Urinary bladder (tissue), 4 donors: ENCODE data around the gene IL1RAP. TPM values are rescaled to one million over a fixed set of nuclear protein-coding genes. Genes with fewer than 3 reads are reported as not detected.

Experiments
- DNase-seq: peaks from one replicate; pipeline ENCODE4 v3.0.0-alpha.2; 2015; ENCODE audit errors: extremely low spot score
- H3K27ac ChIP-seq: one replicate; pipeline ENCODE4 v1.5.1; 2013; ENCODE audit warnings: low read depth, mild to moderate bottlenecking, moderate library complexity
- H3K36me3 ChIP-seq: one replicate; pipeline ENCODE4 v1.6.1; 2013; ENCODE audit warnings: mild to moderate bottlenecking, moderate library complexity; ENCODE audit not compliant: insufficient read depth
- H3K4me1 ChIP-seq: one replicate; pipeline ENCODE4 v1.6.1; 2013; ENCODE audit warnings: mild to moderate bottlenecking, moderate library complexity; ENCODE audit not compliant: insufficient read depth
- H3K4me3 ChIP-seq: one replicate; pipeline ENCODE4 v1.5.1; 2013; ENCODE audit warnings: low read depth, low read length
- WGBS: extraction: QIAGEN DNeasy Blood & Tissue Kit; methylation state at CpG from one replicate; pipeline ENCODE4 v1.1.7; 2013; 5-methylcytosine and 5-hydroxymethylcytosine counted together
- polyA plus RNA-seq: library from polyadenylated mRNA; stranded (reverse); fragments of 200-250 nt; gene quantifications from one replicate; pipeline ENCODE4 v1.2.3, GENCODE V29; 2013
- total RNA-seq: library from RNA; depleted of rRNA; stranded (reverse); fragments of >200 nt; gene quantifications from one replicate; pipeline ENCODE4 v1.2.3, GENCODE V29; 2014
- donor health status: healthy with polysubstance abuse.
- donor health status: healthy.

The IL1RAP gene
- total and polyA plus RNA-seq, 2 donors: 5.6 to 21.7 TPM

DNA sequence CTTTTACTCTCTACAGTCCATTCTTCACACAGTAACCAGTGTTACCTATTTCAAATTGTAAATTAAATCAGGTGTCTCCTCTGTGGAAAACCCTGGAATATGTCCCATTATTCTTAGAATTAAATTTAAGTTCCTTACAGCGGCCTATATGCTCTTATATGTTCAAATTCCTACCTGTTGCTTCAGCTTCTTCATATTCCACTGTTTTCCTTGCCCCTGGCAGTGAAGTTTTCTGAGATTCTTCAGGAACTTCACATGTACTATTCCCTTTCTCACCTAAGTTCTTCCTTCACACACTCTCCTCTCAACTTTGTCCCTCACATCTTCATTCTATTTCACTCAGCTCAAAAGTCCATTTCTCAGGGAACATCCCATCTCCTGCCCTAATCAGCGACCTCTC, 68.8 kb downstream of the IL1RAP start:
- 94% methylated on average over 2 of the region's 2 CpGs for WGBS
- DNase-seq: no peak
- no peaks in the 10 kb centered on the region for H3K4me1 ChIP-seq
- no peaks in the 10 kb centered on the region for H3K36me3 ChIP-seq
- H3K4me3 ChIP-seq: no peak overlapping the region
- H3K27ac ChIP-seq: no peak overlapping the region

DNA sequence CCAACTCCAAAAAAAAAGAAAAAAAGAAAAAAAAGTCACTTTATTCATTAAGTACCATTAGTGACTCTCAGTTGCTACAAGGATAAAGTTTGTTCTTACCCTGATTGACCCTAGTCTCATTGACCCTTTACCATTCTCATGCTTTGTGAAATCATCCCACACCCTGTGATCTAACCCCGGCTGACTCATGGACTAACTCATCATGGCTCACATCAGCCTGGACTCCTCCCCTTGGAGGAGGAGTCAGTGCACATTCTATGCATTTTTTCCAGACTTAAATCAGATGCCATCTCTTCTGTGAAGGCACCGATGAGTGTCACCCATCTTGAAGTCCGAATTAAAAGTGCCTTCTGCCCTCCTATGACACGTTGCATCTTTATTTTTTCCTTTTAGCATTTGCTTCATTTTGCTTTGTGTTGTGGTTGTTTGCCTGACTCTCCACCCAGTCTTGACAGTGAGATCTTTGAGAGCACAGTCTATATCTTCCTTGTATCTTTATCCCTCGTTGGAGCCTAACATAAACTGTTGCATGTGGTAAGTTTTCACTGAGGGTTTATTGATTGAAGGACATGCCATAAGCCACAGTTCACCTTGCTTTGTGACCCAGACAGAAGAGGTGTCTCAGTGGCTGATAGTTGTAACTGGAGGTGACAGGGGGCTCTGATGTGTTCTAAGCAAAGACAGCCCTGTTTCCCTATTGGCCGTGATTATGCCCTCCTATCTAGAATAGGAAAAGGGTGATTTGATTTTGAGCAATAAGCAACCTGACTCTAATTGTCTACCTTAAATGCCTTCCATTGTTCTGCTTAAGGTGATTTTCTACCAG, 72.1 kb downstream of the IL1RAP start:
- 56% methylated on average over 6 of the region's 6 CpGs for WGBS
- no peak for DNase-seq

GRCh38 chr3:190586631-190587011, 72.7 kb downstream of the IL1RAP start:
- H3K4me1 ChIP-seq: no peaks in the 10 kb centered on the region
- H3K36me3 ChIP-seq: no peaks in the 10 kb centered on the region
- H3K4me3 ChIP-seq: no peak overlapping the region
- 71% methylated on average over 4 of the region's 4 CpGs for WGBS
- H3K27ac ChIP-seq: no peak overlapping the region
- DNase-seq: no peak

More for the DNA sequence above, 72.1 kb downstream of the IL1RAP start:
- H3K36me3 ChIP-seq: no peaks in the 10 kb centered on the region
- no peak overlapping the region for H3K27ac ChIP-seq
- H3K4me1 ChIP-seq: no peaks in the 10 kb centered on the region
- H3K4me3 ChIP-seq: no peak overlapping the region

DNA sequence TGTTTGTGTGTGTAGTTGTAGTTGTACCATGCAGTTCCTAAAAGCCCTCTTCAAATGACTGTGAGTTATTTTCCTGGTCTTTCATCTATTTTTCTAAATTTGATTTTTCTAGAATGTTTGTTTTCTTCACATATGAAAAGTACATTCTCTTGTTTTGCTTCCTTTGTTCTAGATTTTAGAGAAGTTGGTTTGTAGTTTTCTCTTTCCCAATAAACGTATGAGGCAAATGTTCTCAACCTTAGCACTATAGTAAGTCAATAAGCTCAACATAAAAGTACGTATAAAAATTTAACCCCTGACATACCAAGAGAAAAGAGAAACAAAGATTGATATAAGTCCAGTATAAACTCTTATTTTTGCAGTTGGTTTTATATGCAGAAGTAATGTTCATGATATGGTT, 74.7 kb downstream of the IL1RAP start:
- Histone ChIP-seq H3K27ac (no peak overlapping the region), H3K4me1 (no peaks in the 10 kb centered on the region), H3K4me3 (no peak overlapping the region), H3K36me3 (no peaks in the 10 kb centered on the region)
- no peak for DNase-seq
- WGBS: 54% methylated on average over 2 of the region's 2 CpGs

DNA sequence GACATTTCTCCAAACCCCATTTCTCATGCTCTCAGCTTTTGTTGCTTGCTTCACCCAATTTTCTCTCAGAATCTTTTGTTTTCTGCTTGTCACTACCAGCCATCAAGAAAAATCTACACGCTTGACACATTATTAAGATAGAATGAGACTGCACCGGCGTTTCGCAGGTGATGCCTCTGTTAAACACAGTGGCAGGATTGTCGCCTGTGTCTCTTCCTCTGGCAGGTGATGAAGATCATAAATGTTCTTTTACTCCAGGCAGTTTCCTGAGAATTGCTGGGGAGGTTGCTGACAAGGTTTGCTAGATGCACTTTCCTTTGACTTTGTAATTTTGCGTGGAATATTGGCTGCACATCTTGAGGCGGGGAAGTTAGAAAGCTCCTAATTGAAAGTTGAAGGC, 75.4 kb downstream of the IL1RAP start:
- no peak overlapping the region for H3K27ac ChIP-seq
- no peaks in the 10 kb centered on the region for H3K36me3 ChIP-seq
- 76% methylated on average over 7 of the region's 7 CpGs for WGBS
- no peak for DNase-seq
- no peak overlapping the region for H3K4me3 ChIP-seq
- H3K4me1 ChIP-seq: no peaks in the 10 kb centered on the region

DNA sequence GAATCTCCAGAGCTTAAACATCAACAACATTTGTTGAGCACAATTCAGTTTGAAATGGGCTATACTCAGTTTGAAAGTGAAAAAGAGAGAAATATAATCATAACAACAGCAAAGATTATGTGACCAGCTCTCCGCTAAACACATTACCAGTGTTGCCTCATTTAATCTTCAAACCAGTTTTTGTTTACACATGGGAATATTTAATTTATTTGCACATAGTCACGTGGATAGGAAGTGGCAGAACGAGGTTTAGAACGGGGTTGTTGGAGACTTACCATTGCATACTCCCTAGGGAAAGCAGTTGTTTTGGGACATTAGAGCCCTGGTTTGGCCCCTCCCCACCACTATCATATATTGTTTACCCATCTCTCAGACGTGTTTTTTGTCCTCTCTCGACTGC, 77.2 kb downstream of the IL1RAP start:
- H3K36me3 ChIP-seq: no peaks in the 10 kb centered on the region
- WGBS: 42% methylated on average over 6 of the region's 6 CpGs
- no peak overlapping the region for H3K4me3 ChIP-seq
- no peak for DNase-seq
- no peaks in the 10 kb centered on the region for H3K4me1 ChIP-seq
- H3K27ac ChIP-seq: no peak overlapping the region

DNA sequence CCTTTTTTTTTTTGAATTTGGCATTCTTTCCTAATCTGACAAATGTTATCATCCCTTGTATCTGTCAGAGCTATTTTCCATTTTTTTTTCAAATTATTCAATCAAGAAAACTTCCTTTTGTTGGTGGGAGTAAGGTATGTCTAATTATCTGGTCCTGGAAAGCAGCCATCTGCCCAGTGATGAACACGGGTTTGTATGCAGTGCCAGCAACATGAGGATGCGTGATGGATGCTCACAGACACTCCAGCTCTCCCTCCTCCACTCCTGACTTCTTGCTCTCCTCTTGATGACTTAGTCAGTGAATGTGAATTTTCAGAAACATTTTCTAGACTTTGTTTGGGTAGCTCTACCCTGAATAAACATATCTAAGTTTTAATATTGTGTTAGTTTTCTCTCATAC, 79.2 kb downstream of the IL1RAP start:
- Histone ChIP-seq H3K4me1 (no peaks in the 10 kb centered on the region), H3K27ac (no peak overlapping the region), H3K4me3 (no peak overlapping the region), H3K36me3 (no peaks in the 10 kb centered on the region)
- DNase-seq: no peak
- WGBS: 77% methylated on average over 2 of the region's 2 CpGs

GRCh38 chr3:190594171-190594570, 80.3 kb downstream of the IL1RAP start:
- Histone ChIP-seq H3K4me1 (no peaks in the 10 kb centered on the region), H3K36me3 (no peaks in the 10 kb centered on the region), H3K4me3 (no peak overlapping the region), H3K27ac (no peak overlapping the region)
- DNase-seq: no peak
- 81% methylated on average over 4 of the region's 4 CpGs for WGBS

DNA sequence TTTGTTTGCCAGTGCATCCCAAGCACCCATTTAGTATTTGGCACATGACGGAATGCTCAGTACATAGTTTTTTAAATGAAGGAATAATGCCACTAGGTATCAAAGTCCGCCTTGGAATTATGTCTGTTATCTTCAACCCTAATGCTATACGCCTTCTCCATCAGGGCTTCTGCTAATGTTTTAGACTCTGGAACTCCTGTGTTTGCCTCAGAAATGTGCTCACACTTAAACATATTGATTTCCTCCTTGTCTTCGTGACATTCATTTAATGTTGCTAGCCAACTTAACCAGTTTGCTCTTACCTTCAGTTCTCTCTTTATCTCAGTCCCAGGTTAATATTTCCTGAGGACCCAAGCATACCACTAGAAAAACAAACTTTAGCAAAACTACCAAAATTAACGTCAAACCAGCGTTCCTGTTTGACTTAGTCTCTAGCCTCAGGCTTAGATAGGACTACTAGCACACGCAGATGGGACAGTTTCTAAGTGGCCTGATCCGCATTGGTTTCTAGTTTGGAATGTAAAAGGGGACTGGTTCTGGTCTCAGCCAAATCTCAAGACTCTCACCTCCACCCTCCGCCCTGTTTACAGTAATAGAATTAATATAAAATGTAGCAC, 81.4 kb downstream of the IL1RAP start:
- 87% methylated on average over 9 of the region's 9 CpGs for WGBS
- no peak for DNase-seq
- Histone ChIP-seq H3K4me1 (no peaks in the 10 kb centered on the region), H3K27ac (no peak overlapping the region), H3K36me3 (no peaks in the 10 kb centered on the region), H3K4me3 (no peak overlapping the region)

DNA sequence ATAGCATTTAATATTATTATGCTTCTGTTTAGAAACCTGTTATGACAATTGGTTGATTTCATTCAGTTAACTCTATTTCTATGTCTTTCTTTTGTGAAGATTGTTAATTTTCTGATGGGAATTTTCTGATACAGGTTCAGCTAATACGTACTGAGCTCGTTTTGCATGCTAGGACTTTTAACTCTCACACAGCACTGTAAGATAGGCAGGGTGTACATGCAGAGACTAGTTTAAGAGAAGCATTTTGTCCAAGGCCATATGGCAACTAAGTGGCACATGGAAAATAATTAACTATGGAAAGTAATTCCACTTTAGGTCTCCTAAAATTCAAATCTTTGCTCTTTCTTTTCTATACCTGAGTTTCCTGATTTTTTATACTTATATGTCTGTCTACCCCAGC, 81.9 kb downstream of the IL1RAP start:
- no peak overlapping the region for H3K27ac ChIP-seq
- H3K4me1 ChIP-seq: no peaks in the 10 kb centered on the region
- WGBS: 75% methylated on average over 2 of the region's 2 CpGs
- no peak for DNase-seq
- no peaks in the 10 kb centered on the region for H3K36me3 ChIP-seq
- no peak overlapping the region for H3K4me3 ChIP-seq

DNA sequence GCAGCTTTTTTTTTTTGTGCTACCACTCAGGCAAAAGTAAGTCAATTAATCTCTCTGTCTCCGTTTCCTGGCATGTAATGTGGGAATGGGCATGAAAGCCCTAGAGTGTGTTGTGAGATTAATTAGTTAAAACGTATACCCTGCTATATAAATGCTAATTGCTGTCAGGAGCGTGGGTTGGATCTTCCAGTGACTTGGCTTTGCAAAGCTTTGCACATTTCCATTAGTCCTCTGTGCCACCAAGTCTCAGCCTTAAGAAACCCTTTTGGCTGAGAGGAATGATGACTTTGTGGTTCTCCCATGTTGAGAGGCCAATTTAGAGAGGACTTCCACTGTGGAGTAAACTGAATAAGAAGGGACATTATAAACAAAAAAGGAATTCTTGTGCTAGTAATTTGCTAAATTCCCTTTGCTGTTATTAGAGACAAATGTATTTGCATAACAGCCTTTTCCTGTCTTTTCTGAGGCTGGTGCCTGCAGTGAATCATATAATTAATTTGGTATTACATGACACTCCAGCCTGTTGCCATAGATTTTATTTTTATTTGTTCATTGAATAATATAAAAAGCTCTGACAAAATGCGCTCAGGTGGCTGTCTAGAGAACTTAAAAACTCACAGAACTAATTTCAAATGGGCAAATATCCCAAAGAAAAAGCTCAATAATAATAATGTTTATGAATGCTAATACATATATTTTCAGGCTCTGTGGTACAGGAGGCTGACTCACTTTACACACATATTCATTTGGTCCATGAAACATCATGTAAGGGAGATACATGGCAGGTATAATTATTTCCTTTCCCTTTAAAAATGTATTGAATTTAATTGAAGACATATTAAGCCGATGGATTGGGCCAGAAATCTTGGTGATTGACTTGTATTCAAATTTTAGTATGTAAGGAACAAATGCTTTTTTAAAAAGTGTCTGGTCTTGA, 82.7 kb downstream of the IL1RAP start:
- Histone ChIP-seq H3K27ac (no peak overlapping the region), H3K4me3 (no peak overlapping the region), H3K4me1 (no peaks in the 10 kb centered on the region), H3K36me3 (no peaks in the 10 kb centered on the region)
- WGBS: 69% methylated on average over 5 of the region's 5 CpGs
- no peak for DNase-seq

- no peak for DNase-seq
- WGBS: 55% methylated on average over 1 of the region's 1 CpG
- H3K4me3 ChIP-seq: no peak overlapping the region
- no peaks in the 10 kb centered on the region for H3K4me1 ChIP-seq
- H3K36me3 ChIP-seq: no peaks in the 10 kb centered on the region
- no peak overlapping the region for H3K27ac ChIP-seq
Observed at GRCh38 chr3:190597291-190597690, 83.4 kb downstream of the IL1RAP start.

- Histone ChIP-seq H3K4me3 (no peak overlapping the region), H3K36me3 (peaks cover 2% of the 10 kb centered on the region), H3K27ac (no peak overlapping the region), H3K4me1 (no peaks in the 10 kb centered on the region)
- WGBS: 45% methylated on average over 5 of the region's 5 CpGs
- no peak for DNase-seq
Observed at GRCh38 chr3:190601622-190602021, 87.7 kb downstream of the IL1RAP start.
